HG03045 (cell line): ENCODE results near the gene RAP1GAP.

Source experiments
- ATAC-seq: cut with Tn5 transposase; IDR thresholded peaks from one replicate; pipeline ENCODE4 v1.9.1; 2021; ENCODE audit warnings: mild to moderate bottlenecking, moderate library complexity; ENCODE audit not compliant: unreplicated experiment

Gene RAP1GAP

DNA sequence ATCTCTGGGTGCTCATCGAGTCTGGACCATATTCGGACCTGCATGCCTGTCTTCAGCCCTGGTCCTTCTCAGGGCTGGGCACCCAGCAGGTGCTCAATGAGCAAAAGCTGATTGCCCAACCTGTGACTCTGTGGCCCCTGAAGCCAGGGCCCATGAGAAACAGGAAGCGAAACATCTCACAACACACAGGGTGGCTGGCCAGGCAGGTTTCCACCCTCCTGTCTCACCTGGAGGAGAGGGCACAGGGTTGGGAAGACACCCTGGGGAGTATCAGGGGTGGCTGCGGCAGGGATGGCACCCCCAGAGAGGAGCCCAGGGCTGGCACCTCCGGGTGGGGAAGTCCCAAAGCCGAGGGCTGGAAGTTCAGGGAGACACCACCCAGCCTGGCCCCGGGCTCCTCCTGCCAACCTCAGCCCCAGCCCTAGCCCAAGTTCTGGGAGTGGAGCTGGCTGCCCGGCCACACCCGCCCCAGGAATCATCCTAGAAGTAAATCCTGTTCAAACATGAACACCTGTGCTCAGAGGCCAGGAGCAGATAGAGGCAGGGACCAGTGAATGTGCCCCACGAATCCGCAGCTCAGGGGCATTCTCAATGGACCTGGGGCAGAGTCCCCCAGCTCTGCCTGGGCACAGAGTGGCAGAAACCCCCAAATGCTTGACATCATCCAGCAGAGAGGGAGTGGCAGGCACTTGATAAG is 54.6 kb downstream of the RAP1GAP start:
- ATAC-seq, result no peak

DNA sequence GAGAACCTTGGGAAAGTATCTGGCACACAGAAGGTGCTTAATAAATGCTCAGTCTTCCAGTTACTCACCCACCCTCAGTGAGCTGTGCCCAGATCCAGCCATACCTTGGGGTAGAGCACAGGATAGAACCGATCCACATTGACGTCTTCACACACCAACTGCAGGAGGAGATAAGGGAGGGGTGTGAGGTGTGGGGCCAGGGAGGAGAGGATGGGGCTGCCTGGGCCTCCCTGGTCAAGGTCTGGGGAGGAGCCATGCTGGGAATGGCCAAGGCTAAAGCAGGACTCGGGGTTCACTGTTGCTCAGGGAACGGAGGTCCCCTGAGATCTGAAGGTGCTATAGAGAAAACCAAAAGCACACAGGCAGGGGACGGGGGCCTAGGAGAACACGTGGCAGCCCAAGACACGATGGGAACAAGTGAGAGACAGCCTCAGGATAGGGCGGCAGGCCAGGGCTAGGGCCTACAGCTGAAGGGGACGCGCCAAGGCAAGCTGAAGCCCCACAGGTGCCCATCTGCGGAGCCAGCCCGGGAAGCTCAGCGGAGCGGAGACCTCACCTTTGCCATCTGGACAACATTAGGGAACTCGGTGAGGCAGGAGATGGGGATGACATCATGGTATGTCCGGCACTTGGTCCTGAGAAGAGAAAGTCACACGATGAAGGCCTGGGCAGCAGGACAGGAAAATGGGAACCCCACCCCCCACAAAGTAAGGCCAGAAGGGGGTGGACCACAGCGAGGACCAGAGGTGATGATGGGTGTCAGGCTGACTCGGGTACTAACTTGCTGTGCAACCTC is 55.9 kb downstream of the RAP1GAP start:
- ATAC-seq, result no peak

DNA sequence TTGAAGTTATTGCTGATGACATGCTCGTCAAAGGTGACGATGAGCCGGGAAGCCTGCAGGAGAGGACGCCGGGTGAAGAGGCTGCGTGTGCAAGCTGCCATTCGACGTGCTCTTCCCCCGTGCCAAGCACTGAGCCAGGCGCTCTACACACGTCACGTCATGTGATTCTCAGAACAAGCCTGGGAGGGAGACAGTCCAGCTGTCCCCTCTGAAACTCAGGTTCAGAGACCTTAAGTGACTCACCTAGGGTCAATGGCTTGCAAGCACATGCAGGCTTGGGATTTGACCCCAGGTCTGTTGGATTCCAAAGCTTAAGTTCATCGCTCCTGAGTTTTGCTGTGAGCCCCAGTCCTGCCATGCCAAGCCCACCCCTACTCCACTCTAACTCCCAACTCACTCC is 57.1 kb downstream of the RAP1GAP start:
- no peak for ATAC-seq

- ATAC-seq, result no peak
These were observed 58.0 kb downstream of the RAP1GAP start for GRCh38 chr1:21610989-21611785.

DNA sequence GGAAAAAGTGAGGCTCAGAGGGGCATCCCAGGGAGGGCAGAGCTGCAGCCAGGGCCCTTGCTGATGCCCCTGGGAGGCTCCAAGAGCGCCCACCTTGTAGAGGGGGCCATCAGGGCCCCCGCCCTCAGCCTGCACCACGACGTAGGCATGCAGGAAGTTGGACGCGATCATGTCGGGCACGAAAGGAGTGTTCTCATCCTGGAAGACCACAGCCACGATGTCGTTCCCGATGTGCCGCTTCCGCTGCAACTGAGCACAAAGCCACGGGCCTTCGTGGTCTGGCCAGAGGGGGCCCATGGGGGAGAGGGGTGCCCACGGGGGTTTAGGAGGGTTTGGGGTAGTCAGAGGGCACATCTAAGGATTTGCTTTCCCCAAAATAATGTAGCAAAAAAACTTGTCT is 59.1 kb downstream of the RAP1GAP start:
- no peak for ATAC-seq

GRCh38 chr1:21608798-21609197 is 60.4 kb downstream of the RAP1GAP start:
- ATAC-seq, result no peak

DNA sequence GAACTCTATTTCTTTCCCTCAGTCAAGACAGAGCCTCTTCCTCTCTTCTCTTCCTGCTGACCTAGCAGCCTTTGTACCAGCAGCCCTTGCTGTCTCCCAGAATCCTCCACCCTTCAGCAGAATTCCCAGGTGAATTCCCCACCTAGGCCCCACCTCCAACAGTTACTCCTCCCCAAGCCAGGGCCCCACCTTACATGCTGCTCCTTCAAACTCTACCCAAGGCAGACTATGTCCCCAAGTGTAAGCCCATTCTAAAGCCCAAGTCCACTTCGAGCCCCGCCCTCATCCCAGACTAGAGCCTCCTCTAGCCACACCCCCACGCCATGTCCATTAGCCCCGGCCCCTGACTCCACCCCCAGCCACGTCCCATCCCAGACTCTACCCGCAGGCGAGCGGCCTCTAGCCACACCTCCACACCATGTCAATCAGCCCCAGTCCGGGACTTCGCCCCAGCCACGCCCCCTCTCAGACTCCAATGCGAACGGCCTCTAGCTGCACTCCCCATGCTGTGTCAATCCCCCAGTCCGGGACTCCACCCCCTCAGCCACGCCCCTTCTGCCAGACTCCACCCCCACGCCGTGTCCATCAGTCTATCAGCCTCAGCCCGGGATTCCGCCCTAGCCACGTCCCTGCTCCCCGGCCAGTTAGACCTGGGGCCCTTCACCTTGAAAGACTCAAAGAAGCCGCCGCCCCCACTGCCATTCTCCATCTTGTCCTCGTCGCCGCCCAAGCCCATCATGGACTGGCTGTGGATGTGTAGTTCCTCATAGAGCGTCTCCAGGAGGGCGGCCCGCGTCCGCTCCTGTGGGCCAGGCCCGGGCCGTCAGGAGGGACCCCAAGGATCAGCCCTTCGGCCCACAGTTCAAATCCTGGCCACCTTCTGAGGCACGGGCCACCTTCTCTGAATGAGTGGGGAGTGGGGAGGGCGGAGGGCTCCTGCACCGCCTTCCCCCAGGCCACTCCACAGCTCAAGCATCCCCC is 61.3 kb downstream of the RAP1GAP start:
- ATAC-seq, result no peak

DNA sequence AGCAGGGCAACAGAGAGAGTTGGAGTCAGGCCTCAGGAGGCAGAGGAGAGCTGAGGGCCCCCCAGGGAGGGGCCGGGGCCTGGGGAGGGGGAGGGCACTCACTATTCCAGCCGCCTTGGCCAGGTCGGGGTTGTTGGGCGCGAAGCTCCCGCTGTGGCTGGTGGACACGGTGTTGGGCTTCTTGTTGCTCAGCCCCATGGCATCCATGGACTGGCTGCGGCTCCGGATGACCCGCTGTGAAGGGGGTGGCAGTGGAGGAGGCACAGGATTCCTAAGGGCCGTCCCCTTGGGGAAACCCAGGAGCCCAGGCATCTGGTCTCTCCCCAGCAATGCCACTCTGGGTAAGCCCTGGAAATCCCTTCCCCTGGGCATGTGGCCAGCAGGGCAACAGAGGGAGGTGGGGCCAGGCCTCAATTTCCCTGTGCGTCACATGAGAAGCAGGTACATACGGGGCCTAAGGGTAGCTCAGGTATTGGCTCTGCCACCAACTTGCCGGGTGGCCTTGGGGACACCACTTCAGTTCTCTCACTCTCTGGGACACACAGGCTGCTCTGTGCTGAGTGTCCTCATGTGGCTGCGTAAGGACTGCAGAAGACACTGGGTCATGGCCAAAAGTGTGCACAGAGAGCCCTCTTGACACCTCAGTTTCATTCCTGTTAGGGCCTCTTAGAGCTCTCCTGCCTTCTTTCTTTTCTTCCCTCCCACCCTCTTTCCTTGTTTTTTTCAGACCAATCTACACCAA is 63.0 kb downstream of the RAP1GAP start:
- no peak for ATAC-seq

DNA sequence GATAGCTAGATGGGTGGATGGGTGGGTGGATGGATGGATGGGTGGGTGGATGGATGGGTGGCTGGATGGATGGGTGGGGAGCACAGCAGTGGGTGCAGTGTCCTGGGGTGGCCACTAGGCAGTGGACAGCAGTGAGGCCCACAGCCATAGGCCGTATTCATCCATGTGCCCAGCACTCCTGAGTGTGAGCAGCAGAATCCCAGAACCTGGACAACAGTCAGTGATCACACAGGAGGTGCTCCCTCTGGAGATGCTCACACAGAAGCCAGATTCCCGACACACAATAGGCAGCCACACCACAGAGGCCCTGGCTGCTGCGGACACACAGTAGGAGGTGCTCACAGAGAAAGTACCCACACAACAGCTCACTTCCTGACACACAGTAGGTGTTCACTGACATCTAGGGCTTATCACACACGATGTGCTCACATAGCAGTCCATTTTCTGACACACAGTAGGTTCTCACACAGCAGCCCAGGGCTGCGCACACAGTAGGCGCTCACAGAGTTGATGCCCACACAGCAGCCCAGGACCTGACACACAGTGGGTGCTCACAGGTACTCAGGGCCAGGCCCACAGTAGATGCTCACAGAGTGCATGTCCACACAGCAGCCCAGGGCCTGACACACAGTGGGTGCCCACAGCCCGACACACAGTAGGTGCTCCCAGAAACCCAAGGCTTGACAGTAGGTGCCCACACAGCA is 64.0 kb downstream of the RAP1GAP start:
- no peak for ATAC-seq

- ATAC-seq, result no peak
These were observed 64.8 kb downstream of the RAP1GAP start for GRCh38 chr1:21604208-21604957.

- ATAC-seq, result no peak
These were observed 65.7 kb downstream of the RAP1GAP start for GRCh38 chr1:21603177-21604138.

- ATAC-seq, result no peak
These were observed 67.7 kb downstream of the RAP1GAP start for GRCh38 chr1:21601278-21602048.

DNA sequence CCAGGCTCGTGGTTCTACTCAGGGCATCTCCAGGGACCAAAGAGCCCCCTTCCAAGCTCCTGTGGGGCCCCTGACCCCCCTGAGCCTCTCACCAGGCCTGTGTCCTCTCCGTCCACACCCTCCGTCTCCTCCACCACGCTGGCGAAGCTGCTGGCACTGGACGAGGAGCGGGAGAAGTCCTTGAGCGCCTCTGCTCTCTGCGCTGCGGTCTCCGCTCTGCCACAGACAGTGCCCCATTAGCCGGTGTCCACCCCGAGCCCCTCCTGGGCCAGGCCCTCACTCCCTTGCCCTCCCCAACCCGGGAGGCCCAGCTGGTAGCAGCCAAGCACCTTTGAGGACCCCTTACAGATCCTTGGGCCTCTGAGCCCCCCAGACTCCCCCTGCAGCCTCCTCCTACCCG is 69.8 kb downstream of the RAP1GAP start:
- ATAC-seq, result no peak

DNA sequence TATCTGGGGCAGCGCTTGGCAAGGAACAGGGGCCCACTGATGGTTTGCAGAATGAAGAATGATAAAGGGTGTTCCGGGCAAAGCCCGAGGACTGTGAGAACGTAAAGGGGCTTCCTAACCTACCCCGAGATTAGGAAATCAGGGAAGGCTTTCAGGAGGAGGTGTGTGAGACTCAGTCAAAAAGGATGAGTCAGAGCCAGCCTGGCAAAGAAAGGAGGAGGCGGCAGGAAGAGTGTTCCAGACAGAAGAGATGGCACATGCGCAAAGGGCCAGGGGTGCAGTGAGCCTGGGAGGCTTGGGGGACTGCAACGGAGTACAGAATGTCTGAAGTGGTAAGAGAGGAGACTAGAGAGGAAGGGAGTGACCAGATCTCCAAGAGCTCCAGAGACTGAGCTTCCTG is 70.3 kb downstream of the RAP1GAP start:
- no peak for ATAC-seq

DNA sequence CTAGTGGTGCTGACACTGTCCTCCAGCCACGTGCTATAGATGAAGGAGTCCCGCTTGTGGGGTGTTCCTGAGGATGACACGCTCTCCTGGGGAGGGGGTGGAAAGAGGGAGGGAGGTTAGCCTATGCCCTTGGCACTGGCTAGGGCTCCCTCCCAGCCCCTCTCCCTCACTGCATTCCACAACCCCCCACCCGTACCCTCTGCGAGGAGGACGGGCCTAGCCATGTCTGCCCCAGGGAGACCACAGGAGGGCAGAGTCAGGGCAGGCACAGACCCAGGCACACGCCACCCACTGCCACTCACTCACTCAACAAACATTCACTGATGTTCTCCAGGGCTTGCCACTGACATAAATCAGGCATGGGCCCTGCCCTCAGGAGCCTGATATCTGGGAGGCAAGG is 70.7 kb downstream of the RAP1GAP start:
- ATAC-seq, result no peak

GRCh38 chr1:21597753-21598152 is 71.4 kb downstream of the RAP1GAP start:
- no peak for ATAC-seq

DNA sequence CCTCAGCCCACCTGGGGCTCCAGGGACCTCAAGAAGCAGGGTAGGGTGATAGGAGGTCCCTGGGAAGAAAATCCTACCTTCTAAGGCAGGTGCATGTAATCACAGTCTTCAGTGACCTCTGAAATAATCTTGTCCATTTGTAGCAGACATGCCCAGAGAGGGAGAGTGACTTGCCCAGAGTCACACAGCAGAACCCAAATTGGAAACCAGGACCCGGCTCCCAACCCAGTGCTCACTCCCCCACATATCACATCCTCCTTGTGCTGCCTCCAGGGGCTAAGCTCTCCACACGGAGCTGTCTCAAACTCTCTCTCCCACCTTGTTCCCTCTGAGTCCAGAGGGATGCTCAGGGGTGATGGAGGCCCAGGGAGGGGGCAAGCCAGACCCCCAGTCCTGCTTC is 72.5 kb downstream of the RAP1GAP start:
- ATAC-seq, result no peak
